ENCODE results near the gene RHOXF2B. TPM values are rescaled to one million over a fixed set of nuclear protein-coding genes. Genes with fewer than 3 reads are reported as not detected.
"Not testable (repeated sequence)": the region's sequence is repeated elsewhere in the genome, so short reads cannot be mapped to it uniquely, and the experiment has no call there.

Gene RHOXF2B
- total RNA-seq, 1 experiment from 2014 or later = not detected

- Histone ChIP-seq H3K4me2 (peak overlapping the region; percentile 64), H2AFZ (no peak overlapping the region)
- CTCF ChIA-PET = no interaction called here
These were observed 10.0 kb upstream of the RHOXF2B start for GRCh38 chrX:120087289-120088017.

GRCh38 chrX:120085553-120086185 lies 8.2 kb upstream of the RHOXF2B start:
- BruUV-seq (replicated peaks); H2AFZ ChIP-seq; H3K27me3 ChIP-seq (ENCODE audit: insufficient read depth, low read depth); H3K9me2 ChIP-seq (ENCODE audit: insufficient read depth); H4K20me1 ChIP-seq (ENCODE audit: insufficient read depth); H3K27ac ChIP-seq; H3K4me1 ChIP-seq (replicated peaks; ENCODE audit: insufficient read depth); intact Hi-C loops (cut with micrococcal nuclease; ENCODE audit: unreplicated experiment); H3K79me2 ChIP-seq (ENCODE audit: low read depth); H3K36me3 ChIP-seq (ENCODE audit: low read depth); H3K9me3 ChIP-seq (ENCODE audit: insufficient read depth, low read depth); H3F3A ChIP-seq (ENCODE audit: insufficient read depth, low read depth); POLR2A ChIA-PET (ENCODE audit: unreplicated experiment); H3K4me2 ChIP-seq; H3K4me3 ChIP-seq; CTCF ChIA-PET; DNase-seq: not testable (repeated sequence)

More at GRCh38 chrX:120087289-120088017, 10.0 kb upstream of the RHOXF2B start:
- H4K20me1 ChIP-seq (ENCODE audit: insufficient read depth) = no peaks in the 10 kb centered on the region
- H3F3A ChIP-seq (ENCODE audit: insufficient read depth, low read depth) = no peaks in the 10 kb centered on the region
- intact Hi-C loops (cut with micrococcal nuclease; ENCODE audit: unreplicated experiment) = no loop called here
- no peak overlapping the region for H3K27ac ChIP-seq
- H3K9me2 ChIP-seq (ENCODE audit: insufficient read depth) = no peaks in the 10 kb centered on the region
- no TSS peak for BruUV-seq (replicated peaks)
- no peak for DNase-seq
- H3K36me3 ChIP-seq (ENCODE audit: low read depth) = no peaks in the 10 kb centered on the region
- no peak for TF ChIP-seq EZH2 (IDR thresholded peaks at IDR 0.05; ENCODE audit: low read depth)
- TF ChIP-seq CTCF (conservative IDR thresholded peaks at IDR 0.05) = no peak
- H3K9me3 ChIP-seq (ENCODE audit: insufficient read depth, low read depth) = no peaks in the 10 kb centered on the region
- no peaks in the 10 kb centered on the region for H3K4me1 ChIP-seq (replicated peaks; ENCODE audit: insufficient read depth)
- no peaks in the 10 kb centered on the region for H3K79me2 ChIP-seq (ENCODE audit: low read depth)
- POLR2A ChIA-PET (ENCODE audit: unreplicated experiment) = no interaction called here
- H3K4me3 ChIP-seq = peak overlapping the region; percentile 35
- H3K27me3 ChIP-seq (ENCODE audit: insufficient read depth, low read depth) = no peaks in the 10 kb centered on the region

GRCh38 chrX:120066169-120066568 lies 11.3 kb downstream of the RHOXF2B start:
- H4K20me1 ChIP-seq (ENCODE audit: insufficient read depth); H3K4me1 ChIP-seq (replicated peaks; ENCODE audit: insufficient read depth); H2AFZ ChIP-seq; H3K79me2 ChIP-seq (ENCODE audit: low read depth); H3K9me3 ChIP-seq (ENCODE audit: insufficient read depth, low read depth); H3K27me3 ChIP-seq (ENCODE audit: insufficient read depth, low read depth); intact Hi-C loops (cut with micrococcal nuclease; ENCODE audit: unreplicated experiment); H3K27ac ChIP-seq; H3K36me3 ChIP-seq (ENCODE audit: low read depth); H3K9me2 ChIP-seq (ENCODE audit: insufficient read depth); POLR2A ChIA-PET (ENCODE audit: unreplicated experiment); BruUV-seq (replicated peaks); H3K4me2 ChIP-seq; H3K4me3 ChIP-seq; H3F3A ChIP-seq (ENCODE audit: insufficient read depth, low read depth); CTCF ChIA-PET; DNase-seq: not testable (repeated sequence)

GRCh38 chrX:120042712-120043111 lies 34.8 kb downstream of the RHOXF2B start:
- H3K4me2 ChIP-seq; CTCF ChIA-PET; H3K9me2 ChIP-seq (ENCODE audit: insufficient read depth); H3K4me3 ChIP-seq; DNase-seq; H3K36me3 ChIP-seq (ENCODE audit: low read depth); H3K27me3 ChIP-seq (ENCODE audit: insufficient read depth, low read depth); intact Hi-C loops (cut with micrococcal nuclease; ENCODE audit: unreplicated experiment); H4K20me1 ChIP-seq (ENCODE audit: insufficient read depth); H3K4me1 ChIP-seq (replicated peaks; ENCODE audit: insufficient read depth); H3K9me3 ChIP-seq (ENCODE audit: insufficient read depth, low read depth); POLR2A ChIA-PET (ENCODE audit: unreplicated experiment); H2AFZ ChIP-seq; BruUV-seq (replicated peaks); H3K79me2 ChIP-seq (ENCODE audit: low read depth); H3K27ac ChIP-seq; H3F3A ChIP-seq (ENCODE audit: insufficient read depth, low read depth): not testable (repeated sequence)

- H3F3A ChIP-seq (ENCODE audit: insufficient read depth, low read depth); H3K79me2 ChIP-seq (ENCODE audit: low read depth); H3K4me1 ChIP-seq (replicated peaks; ENCODE audit: insufficient read depth); H3K4me2 ChIP-seq; intact Hi-C loops (cut with micrococcal nuclease; ENCODE audit: unreplicated experiment); H2AFZ ChIP-seq; H3K9me2 ChIP-seq (ENCODE audit: insufficient read depth); BruUV-seq (replicated peaks); POLR2A ChIA-PET (ENCODE audit: unreplicated experiment); DNase-seq; H3K36me3 ChIP-seq (ENCODE audit: low read depth); H4K20me1 ChIP-seq (ENCODE audit: insufficient read depth); H3K4me3 ChIP-seq; H3K27ac ChIP-seq; CTCF ChIA-PET; H3K9me3 ChIP-seq (ENCODE audit: insufficient read depth, low read depth); H3K27me3 ChIP-seq (ENCODE audit: insufficient read depth, low read depth): not testable (repeated sequence)
These were observed 35.2 kb downstream of the RHOXF2B start for GRCh38 chrX:120042247-120042646.

GRCh38 chrX:120040176-120040575 lies 37.3 kb downstream of the RHOXF2B start:
- intact Hi-C loops (cut with micrococcal nuclease; ENCODE audit: unreplicated experiment); H4K20me1 ChIP-seq (ENCODE audit: insufficient read depth); H3K4me1 ChIP-seq (replicated peaks; ENCODE audit: insufficient read depth); BruUV-seq (replicated peaks); H3K27ac ChIP-seq; H3K4me3 ChIP-seq; H3K4me2 ChIP-seq; H3K9me2 ChIP-seq (ENCODE audit: insufficient read depth); CTCF ChIA-PET; H3F3A ChIP-seq (ENCODE audit: insufficient read depth, low read depth); DNase-seq; H3K79me2 ChIP-seq (ENCODE audit: low read depth); H3K9me3 ChIP-seq (ENCODE audit: insufficient read depth, low read depth); H3K36me3 ChIP-seq (ENCODE audit: low read depth); POLR2A ChIA-PET (ENCODE audit: unreplicated experiment); H3K27me3 ChIP-seq (ENCODE audit: insufficient read depth, low read depth); H2AFZ ChIP-seq: not testable (repeated sequence)
